BLaER1 (cell line): ENCODE data around the gene CCNY.
"Not testable (repeated sequence)": the region's sequence is repeated elsewhere in the genome, so short reads cannot be mapped to it uniquely, and the experiment has no call there.

ENCODE experiments used
- H3K27ac ChIP-seq: shearing (Covaris generic); formaldehyde crosslinking; 2 replicates; pipeline ENCODE4 v1.8.1; 2022
- H3K27me3 ChIP-seq: shearing (Covaris generic); formaldehyde crosslinking; 2 replicates; pipeline ENCODE4 v1.8.1; 2022
- H3K36me3 ChIP-seq: shearing (Covaris generic); formaldehyde crosslinking; 2 replicates; pipeline ENCODE4 v1.8.1; 2022
- H3K4me1 ChIP-seq: shearing (Covaris generic); formaldehyde crosslinking; 2 replicates; pipeline ENCODE4 v1.8.1; 2022
- H3K4me2 ChIP-seq: shearing (Covaris generic); formaldehyde crosslinking; 2 replicates; pipeline ENCODE4 v1.8.1; 2022
- H3K4me3 ChIP-seq: shearing (Covaris generic); formaldehyde crosslinking; 2 replicates; pipeline ENCODE4 v1.8.1; 2022
- H3K9ac ChIP-seq: shearing (Covaris generic); formaldehyde crosslinking; 2 replicates; pipeline ENCODE4 v1.8.1; 2022
- H3K9me3 ChIP-seq: shearing (Covaris generic); formaldehyde crosslinking; 2 replicates; pipeline ENCODE4 v1.8.1; 2022
- H4K20me1 ChIP-seq: shearing (Covaris generic); formaldehyde crosslinking; 2 replicates; pipeline ENCODE4 v1.8.1; 2022
- Cebpa-rat ChIP-seq: shearing (Covaris generic); IDR thresholded peaks from 2 replicates; pipeline ENCODE4 v1.8.1; 2022

The CCNY gene

DNA sequence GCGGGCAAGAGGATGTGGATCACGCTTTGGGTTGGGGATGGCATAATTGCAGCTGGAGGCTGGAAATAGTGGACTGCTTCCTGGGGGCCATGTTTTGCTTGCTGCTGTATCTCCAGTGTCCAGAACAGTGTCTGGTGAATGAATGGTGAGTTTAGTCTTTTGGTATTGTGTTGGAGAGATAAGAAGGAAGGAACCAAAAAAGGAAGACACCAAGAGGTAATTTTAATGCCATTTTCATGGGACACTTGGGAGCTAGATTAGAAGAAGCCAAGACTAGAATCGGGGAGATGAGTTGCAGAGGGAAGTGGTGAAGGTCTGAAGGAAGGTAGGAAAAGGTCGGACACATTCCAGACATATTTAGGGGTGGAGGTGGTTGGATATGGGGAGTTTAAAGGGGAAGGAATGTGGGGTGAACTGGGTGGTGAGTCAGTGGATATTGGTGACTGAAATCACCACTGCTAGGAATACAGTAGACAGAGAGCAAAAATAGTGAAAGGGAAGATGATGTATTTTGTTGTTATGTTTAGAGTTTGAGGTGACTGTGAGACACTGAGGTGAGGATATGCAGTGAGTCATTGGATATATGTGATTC is 76.7 kb downstream of the CCNY start:
- no peak overlapping the region for H3K4me3 ChIP-seq

DNA sequence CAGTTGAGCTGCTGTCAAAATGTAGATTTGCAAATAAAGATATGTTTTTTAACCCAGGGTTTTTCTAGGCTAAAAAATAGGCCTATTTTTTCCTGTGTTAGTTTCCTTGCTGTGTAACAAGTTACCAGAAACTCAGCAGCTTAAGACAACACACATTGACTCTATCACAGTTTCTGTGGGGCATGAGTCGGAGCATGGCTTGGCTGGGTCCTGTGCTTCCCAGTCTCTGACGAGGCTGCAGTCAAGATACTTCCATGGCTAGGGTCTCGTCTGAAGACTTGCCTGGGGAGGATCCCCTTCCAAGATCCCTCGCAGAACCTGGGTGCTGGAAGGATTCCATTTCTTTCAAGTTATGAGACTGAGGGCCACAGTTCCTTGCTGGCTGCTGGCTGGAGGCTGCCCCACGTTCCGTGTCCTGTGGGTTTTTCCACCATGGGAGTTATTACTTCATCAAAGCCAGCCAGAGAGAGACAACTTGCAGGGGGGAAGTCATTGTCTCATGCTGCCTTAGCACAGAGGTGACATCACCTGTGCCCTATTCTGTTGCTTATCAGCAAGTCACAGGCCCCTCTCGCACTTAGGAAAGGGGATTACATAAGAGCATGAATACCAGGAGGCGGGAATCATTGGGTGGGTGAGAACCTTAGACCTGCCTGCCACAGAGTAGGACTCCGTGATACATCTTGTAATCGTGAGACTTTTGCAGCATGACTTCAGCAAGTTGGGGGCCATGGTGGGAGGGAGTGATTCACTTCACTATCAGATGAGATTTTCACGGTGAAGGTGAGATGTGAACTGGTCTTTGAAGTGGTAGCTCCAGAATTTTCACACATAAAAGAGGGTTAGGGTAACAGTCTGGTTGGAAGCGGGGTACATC is 77.9 kb downstream of the CCNY start:
- Histone ChIP-seq H3K4me3 (no peak overlapping the region), H3K36me3 (no peaks in the 10 kb centered on the region), H3K9ac (no peak overlapping the region), H4K20me1 (peaks cover 100% of the 10 kb centered on the region), H3K4me1 (peaks cover 38% of the 10 kb centered on the region), H3K4me2 (no peak overlapping the region), H3K9me3 (no peaks in the 10 kb centered on the region), H3K27ac (no peak overlapping the region), H3K27me3 (no peaks in the 10 kb centered on the region)
- TF ChIP-seq Cebpa-rat = no peak

More for the DNA sequence above, 76.7 kb downstream of the CCNY start:
- Histone ChIP-seq H3K27ac (no peak overlapping the region), H4K20me1 (peaks cover 100% of the 10 kb centered on the region), H3K27me3 (no peaks in the 10 kb centered on the region), H3K36me3 (no peaks in the 10 kb centered on the region), H3K4me2 (no peak overlapping the region), H3K9me3 (no peaks in the 10 kb centered on the region), H3K4me1 (peaks cover 46% of the 10 kb centered on the region), H3K9ac (no peak overlapping the region)
- TF ChIP-seq Cebpa-rat = no peak

DNA sequence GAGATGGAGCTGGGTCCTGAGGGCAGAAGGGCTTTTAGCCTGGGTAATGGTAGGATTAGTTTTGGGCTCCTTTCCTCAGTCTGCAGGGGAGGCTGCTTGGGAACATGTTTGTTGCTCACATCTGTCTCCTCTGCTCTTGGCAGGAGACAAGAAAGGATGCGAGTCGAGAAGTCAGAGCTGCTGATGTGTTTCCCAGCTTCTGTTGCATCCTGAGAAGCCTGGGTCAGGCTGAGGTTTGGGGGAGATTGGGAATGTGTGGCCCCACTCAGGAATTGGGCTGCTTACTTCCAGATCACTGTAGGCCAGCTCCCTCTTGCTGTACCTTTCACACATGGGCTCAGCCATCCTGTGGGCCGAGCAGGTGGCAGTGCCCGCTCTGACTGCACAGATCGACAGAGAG is 79.2 kb downstream of the CCNY start:
- TF ChIP-seq Cebpa-rat = no peak
- no peak overlapping the region for H3K9ac ChIP-seq
- H3K4me3 ChIP-seq = no peak overlapping the region
- no peaks in the 10 kb centered on the region for H3K9me3 ChIP-seq
- peaks cover 31% of the 10 kb centered on the region for H3K4me1 ChIP-seq
- H4K20me1 ChIP-seq = peaks cover 100% of the 10 kb centered on the region
- H3K27ac ChIP-seq = no peak overlapping the region
- no peaks in the 10 kb centered on the region for H3K36me3 ChIP-seq
- H3K4me2 ChIP-seq = no peak overlapping the region
- H3K27me3 ChIP-seq = no peaks in the 10 kb centered on the region

DNA sequence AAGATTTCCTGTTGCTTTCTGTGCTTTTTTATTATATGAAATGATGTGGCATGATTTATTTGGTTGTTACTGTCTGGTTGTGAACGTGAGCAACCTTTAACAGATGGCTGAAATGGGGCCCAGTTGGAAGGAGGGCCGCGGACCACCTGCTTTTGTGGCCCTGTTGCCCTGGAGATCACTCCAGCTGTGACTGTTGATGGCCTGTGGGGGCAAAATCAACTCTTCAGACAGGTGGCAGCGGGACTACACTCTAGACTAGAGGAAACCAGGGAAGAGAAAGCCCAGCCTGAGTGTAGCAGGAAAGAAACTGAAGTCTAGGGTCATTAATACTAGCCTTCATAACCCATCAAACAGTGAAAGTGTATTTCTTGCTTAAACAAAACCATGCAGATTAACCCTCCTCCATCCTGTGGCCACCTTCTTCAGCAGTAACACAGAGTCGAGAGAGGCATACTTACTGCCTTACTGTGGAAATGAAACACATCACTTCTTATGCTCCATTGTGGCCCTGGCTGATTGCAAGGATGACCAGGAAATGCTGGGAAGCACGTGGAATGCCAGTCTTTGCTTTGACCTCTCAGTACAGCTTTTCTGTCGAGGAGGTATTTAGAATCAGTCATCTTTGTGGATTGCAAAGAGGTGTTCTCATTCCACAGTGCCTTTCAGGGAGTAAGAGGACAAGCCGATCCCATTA is 80.5 kb downstream of the CCNY start:
- Histone ChIP-seq H3K4me3 (no peak overlapping the region), H3K36me3 (no peaks in the 10 kb centered on the region), H4K20me1 (peaks cover 100% of the 10 kb centered on the region), H3K4me2 (peak overlapping the region; percentile 36), H3K27me3 (no peaks in the 10 kb centered on the region), H3K9ac (no peak overlapping the region), H3K9me3 (no peaks in the 10 kb centered on the region), H3K4me1 (peaks cover 31% of the 10 kb centered on the region), H3K27ac (no peak overlapping the region)
- TF ChIP-seq Cebpa-rat = no peak

DNA sequence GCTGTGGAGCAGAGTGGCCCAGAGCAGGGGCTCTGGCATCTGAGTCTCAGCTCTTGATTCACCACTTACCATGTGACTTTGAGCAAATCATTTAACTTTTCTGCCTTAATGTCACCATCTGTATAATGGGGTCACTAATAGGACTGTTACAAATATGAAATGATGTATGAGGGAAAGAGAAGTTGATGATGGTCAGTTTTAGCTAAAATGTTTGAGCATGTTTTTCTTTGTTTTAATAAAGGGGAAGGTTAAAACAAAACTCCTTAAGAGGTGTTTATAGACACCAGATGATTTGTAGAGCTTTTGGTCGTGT is 81.0 kb downstream of the CCNY start:
- H3K9me3 ChIP-seq = no peaks in the 10 kb centered on the region
- peaks cover 100% of the 10 kb centered on the region for H4K20me1 ChIP-seq
- H3K27ac ChIP-seq = no peak overlapping the region
- H3K9ac ChIP-seq = no peak overlapping the region
- no peak overlapping the region for H3K4me3 ChIP-seq
- no peaks in the 10 kb centered on the region for H3K36me3 ChIP-seq
- H3K27me3 ChIP-seq = no peaks in the 10 kb centered on the region
- peaks cover 31% of the 10 kb centered on the region for H3K4me1 ChIP-seq
- TF ChIP-seq Cebpa-rat = no peak
- no peak overlapping the region for H3K4me2 ChIP-seq

DNA sequence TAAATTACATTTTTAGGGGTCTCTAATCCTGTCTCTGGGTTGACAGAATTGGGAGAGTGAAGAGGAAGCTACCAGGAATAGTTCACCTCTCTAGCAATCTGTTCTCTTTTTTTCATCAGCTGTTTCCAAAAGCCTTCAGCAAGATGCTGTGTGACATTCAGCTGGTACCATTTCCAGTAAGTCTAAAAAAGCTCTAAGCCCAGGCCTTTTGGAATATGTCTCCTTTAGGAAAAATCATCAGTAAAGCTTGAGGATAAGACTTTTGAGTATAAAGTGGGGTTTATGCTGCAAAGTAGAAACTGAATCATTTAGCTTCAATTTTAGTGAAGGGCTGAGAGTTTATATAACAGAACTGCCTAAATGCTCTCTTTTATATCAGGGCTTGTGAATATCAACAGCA is 81.5 kb downstream of the CCNY start:
- H3K4me1 ChIP-seq = peaks cover 31% of the 10 kb centered on the region
- no peak overlapping the region for H3K27ac ChIP-seq
- no peak overlapping the region for H3K9ac ChIP-seq
- H3K36me3 ChIP-seq = no peaks in the 10 kb centered on the region
- no peak overlapping the region for H3K4me3 ChIP-seq
- H4K20me1 ChIP-seq = peaks cover 100% of the 10 kb centered on the region
- no peak overlapping the region for H3K4me2 ChIP-seq
- no peaks in the 10 kb centered on the region for H3K9me3 ChIP-seq
- H3K27me3 ChIP-seq = no peaks in the 10 kb centered on the region
- TF ChIP-seq Cebpa-rat = no peak

DNA sequence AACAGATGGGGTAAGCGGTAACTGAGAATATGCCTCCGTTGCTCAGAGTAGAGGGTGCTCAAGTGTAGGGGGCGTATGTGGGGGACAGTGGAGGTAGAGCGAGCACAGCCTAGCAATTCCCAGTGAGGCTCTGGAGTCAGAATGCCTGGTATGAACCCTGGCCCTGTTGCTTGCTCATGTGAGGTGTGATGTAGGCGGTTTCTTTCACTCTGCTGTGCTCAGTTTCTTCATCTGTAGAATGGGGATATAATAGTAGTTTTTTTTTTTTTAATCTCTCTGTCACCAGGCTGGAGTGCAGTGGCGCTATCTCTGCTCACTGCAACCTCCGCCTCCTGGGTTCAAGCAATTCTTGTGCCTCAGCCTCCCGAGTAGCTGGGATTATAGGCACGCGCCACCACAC is 82.3 kb downstream of the CCNY start:
- H3K9ac ChIP-seq, H3K27me3 ChIP-seq, H3K9me3 ChIP-seq, H3K4me3 ChIP-seq, H3K4me2 ChIP-seq, H3K36me3 ChIP-seq, H3K27ac ChIP-seq: not testable (repeated sequence)
- peaks cover 100% of the 10 kb centered on the region for H4K20me1 ChIP-seq
- H3K4me1 ChIP-seq = peaks cover 31% of the 10 kb centered on the region

DNA sequence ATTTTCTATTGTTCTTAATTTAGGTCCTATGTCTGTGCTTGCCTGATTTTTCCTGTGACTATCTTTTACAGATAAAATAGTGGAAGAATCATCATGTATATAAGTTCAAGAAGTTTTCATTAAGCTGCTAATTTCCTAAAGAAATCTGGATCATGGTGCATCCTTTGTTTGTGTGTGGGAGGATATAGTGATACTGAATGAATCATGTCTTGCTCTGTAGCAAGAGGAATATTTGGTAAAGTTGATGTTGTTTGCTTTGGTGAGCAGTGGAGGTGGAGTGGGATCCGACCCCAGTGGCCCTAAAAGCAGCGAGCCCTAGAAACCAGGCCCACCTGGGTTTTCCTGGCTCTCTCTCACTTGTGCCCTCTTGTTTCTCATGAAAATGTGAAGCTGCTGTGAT is 83.7 kb downstream of the CCNY start:
- H3K4me1 ChIP-seq = peaks cover 30% of the 10 kb centered on the region
- no peak overlapping the region for H3K4me2 ChIP-seq
- peaks cover 99% of the 10 kb centered on the region for H4K20me1 ChIP-seq

DNA sequence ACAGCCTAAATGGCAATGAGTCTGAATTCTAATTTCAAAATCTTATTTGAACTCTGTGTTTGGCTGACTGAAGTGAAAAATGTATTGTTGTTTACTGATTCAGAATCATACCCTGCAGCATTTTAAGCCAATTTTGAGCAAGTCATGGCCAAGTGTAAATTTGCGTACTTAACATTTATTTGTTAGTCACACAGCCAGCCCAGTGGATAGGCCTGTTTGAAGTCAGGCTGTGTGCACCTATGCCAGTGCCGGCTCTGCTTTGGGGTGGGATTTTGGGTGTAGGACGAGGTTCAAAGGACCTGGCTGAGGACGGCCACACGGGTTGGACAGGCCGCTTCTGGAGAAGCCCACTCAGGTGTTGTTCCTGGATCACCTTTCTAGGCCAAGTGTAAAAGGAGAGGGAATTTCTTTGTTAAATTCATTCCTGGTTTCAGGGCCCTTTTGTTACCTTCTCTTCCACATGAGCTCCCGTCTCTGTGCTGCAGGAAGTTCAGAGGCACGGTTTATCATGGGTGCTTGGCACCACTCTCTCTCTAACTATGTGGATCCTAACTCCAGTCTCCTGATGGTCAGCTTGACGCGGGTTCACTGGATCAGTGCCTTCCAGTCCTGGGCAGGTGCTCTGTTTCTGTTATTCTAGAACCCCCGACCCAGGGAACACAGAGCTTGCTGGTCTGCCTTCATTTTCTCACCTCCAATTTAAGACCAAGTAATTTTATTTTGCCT is 84.7 kb downstream of the CCNY start:
- Histone ChIP-seq H3K4me3 (no peak overlapping the region), H3K9ac (no peak overlapping the region), H3K27me3 (no peaks in the 10 kb centered on the region), H4K20me1 (peaks cover 98% of the 10 kb centered on the region), H3K4me2 (no peak overlapping the region), H3K36me3 (peaks cover 22% of the 10 kb centered on the region), H3K9me3 (no peaks in the 10 kb centered on the region), H3K4me1 (peaks cover 21% of the 10 kb centered on the region), H3K27ac (no peak overlapping the region)
- no peak for TF ChIP-seq Cebpa-rat

More for the DNA sequence above, 83.7 kb downstream of the CCNY start:
- Histone ChIP-seq H3K4me3 (no peak overlapping the region), H3K27ac (no peak overlapping the region), H3K9ac (no peak overlapping the region), H3K27me3 (no peaks in the 10 kb centered on the region), H3K36me3 (peaks cover 19% of the 10 kb centered on the region), H3K9me3 (no peaks in the 10 kb centered on the region)
- no peak for TF ChIP-seq Cebpa-rat
